ENCODE results near the gene PARD3.
"Not testable (repeated sequence)": the region's sequence is repeated elsewhere in the genome, so short reads cannot be mapped to it uniquely, and the experiment has no call there.

Gene PARD3

DNA sequence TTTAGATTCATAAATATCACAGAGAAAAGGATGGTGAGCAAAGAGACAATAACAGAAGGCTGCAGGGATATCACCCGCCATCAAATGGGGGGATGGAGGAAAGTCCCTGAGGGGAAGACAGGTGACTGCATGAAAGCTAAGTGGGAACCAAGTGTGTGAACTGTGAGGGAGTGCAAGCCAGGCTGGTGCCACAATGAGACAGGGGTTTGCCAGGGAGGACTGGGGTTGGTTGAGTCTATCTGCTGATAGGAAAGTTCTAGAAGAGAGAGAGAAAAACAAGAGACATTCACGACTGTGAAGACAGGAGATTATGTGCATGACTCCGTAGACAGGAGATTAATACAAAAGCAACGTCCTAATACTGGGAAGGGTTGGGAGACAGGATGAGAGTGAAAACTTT, 376.4 kb downstream of the PARD3 start:
- Mint-ChIP-seq H3K4me1 (ENCODE audit: low read depth) (no peaks in the 10 kb centered on the region), H3K9me3 (ENCODE audit: low read depth) (no peaks in the 10 kb centered on the region), H3K36me3 (no peaks in the 10 kb centered on the region), H3K27me3 (no peaks in the 10 kb centered on the region), H3K27ac (no peak overlapping the region), H3K4me3 (no peak overlapping the region)

GRCh38 chr10:34437906-34438305, 377.2 kb downstream of the PARD3 start:
- Mint-ChIP-seq H3K4me1 (ENCODE audit: low read depth) (no peaks in the 10 kb centered on the region), H3K4me3 (no peak overlapping the region), H3K36me3 (no peaks in the 10 kb centered on the region), H3K9me3 (ENCODE audit: low read depth) (no peaks in the 10 kb centered on the region), H3K27ac (no peak overlapping the region), H3K27me3 (no peaks in the 10 kb centered on the region)

GRCh38 chr10:34434119-34434594, 380.9 kb downstream of the PARD3 start:
- no peak overlapping the region for H3K4me3 Mint-ChIP-seq

DNA sequence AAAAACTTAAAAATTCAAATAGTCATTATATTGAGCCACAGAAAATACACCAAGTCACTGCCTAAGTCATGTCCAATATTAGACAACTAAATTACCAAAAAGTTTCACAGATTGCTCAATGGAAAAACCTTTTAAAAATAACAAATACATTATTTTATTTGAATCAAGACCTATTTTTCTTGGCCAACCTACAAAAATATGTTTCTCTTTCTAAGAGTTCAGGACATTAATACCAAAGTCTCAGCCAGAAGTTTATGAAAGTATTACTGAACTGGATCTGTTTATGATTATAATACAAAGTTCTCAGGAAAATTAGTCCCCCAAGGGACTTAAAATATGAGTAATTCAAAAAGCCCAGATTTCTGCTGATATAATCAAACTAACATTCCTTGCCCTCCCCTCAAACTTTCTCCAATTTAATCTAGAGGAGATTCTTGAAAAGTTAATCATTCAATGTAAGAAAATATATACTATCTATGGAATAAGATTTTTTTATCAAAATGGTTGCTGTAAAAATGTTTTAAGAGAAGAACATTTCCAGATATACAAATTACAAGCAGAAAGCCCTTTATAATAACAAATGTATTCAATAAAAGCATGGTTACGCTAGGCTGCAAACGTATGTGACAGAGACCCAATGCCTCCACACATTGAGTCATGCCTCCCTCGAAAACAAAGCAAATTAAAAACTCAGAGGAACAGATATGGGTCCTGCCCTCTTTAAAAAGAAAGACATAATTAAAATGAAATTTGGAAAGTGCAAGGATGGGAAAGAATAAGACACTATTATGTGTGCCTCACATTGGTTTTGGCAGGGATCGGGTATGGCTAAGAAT, 381.6 kb downstream of the PARD3 start:
- Mint-ChIP-seq H3K27ac (no peak overlapping the region), H3K4me1 (ENCODE audit: low read depth) (no peaks in the 10 kb centered on the region), H3K27me3 (no peaks in the 10 kb centered on the region), H3K4me3 (no peak overlapping the region), H3K9me3 (ENCODE audit: low read depth) (no peaks in the 10 kb centered on the region), H3K36me3 (no peaks in the 10 kb centered on the region)

More at GRCh38 chr10:34434119-34434594, 380.9 kb downstream of the PARD3 start:
- no peaks in the 10 kb centered on the region for H3K27me3 Mint-ChIP-seq
- no peaks in the 10 kb centered on the region for H3K36me3 Mint-ChIP-seq
- no peaks in the 10 kb centered on the region for H3K9me3 Mint-ChIP-seq (ENCODE audit: low read depth)
- no peak overlapping the region for H3K27ac Mint-ChIP-seq
- H3K4me1 Mint-ChIP-seq (ENCODE audit: low read depth), result no peaks in the 10 kb centered on the region

DNA sequence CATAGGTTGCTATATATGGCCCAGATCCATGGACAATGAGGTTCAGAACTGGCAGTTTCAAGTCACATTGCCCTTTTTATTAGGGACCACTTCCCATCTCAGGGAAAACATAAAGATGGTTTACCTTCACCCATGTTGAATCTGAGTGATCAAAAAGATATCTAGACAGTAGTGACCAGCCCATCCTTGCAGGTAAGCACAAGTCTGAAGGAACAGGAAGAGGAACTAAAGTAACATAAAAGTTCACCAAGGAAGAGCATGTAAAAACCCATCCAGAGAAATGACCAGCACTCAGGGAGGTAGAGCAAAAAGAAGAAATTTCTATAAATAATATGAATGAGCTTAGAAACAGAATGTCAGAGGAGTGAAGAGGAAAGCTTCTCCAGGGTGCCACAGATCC, 382.5 kb downstream of the PARD3 start:
- H3K36me3 Mint-ChIP-seq, result no peaks in the 10 kb centered on the region
- H3K27ac Mint-ChIP-seq, result no peak overlapping the region
- no peaks in the 10 kb centered on the region for H3K27me3 Mint-ChIP-seq
- H3K9me3 Mint-ChIP-seq (ENCODE audit: low read depth), result no peaks in the 10 kb centered on the region
- no peak overlapping the region for H3K4me3 Mint-ChIP-seq
- H3K4me1 Mint-ChIP-seq (ENCODE audit: low read depth), result no peaks in the 10 kb centered on the region

DNA sequence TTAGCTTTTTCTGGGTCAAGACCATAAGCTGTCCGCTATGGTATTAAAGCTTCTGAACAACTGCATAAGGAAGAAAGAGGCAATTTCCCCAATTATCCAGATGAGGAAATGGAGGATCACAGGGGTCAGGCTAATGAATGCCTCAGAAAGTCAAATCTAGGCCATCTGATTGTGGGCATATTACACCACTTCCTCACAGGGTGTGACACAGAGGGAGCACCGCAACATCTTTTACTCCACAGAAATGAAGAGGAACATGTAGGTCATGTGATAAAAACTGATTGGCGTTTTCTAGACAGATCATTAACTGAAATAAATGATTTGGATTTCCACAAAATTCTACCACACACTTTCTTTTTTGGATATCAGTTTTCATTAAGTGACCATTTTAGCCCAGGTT, 384.4 kb downstream of the PARD3 start:
- no peak overlapping the region for H3K27ac Mint-ChIP-seq
- no peaks in the 10 kb centered on the region for H3K36me3 Mint-ChIP-seq
- no peaks in the 10 kb centered on the region for H3K9me3 Mint-ChIP-seq (ENCODE audit: low read depth)
- H3K27me3 Mint-ChIP-seq, result no peaks in the 10 kb centered on the region
- no peak overlapping the region for H3K4me3 Mint-ChIP-seq
- no peaks in the 10 kb centered on the region for H3K4me1 Mint-ChIP-seq (ENCODE audit: low read depth)

GRCh38 chr10:34428501-34428900, 386.6 kb downstream of the PARD3 start:
- H3K4me3 Mint-ChIP-seq, result no peak overlapping the region
- H3K9me3 Mint-ChIP-seq (ENCODE audit: low read depth), result no peaks in the 10 kb centered on the region
- no peaks in the 10 kb centered on the region for H3K4me1 Mint-ChIP-seq (ENCODE audit: low read depth)

GRCh38 chr10:34427911-34428216, 387.2 kb downstream of the PARD3 start:
- no peaks in the 10 kb centered on the region for H3K9me3 Mint-ChIP-seq (ENCODE audit: low read depth)
- H3K27me3 Mint-ChIP-seq, result no peaks in the 10 kb centered on the region
- no peak overlapping the region for H3K4me3 Mint-ChIP-seq
- no peaks in the 10 kb centered on the region for H3K4me1 Mint-ChIP-seq (ENCODE audit: low read depth)
- H3K36me3 Mint-ChIP-seq, result no peaks in the 10 kb centered on the region
- H3K27ac Mint-ChIP-seq, result no peak overlapping the region

More at GRCh38 chr10:34428501-34428900, 386.6 kb downstream of the PARD3 start:
- Mint-ChIP-seq H3K27me3 (no peaks in the 10 kb centered on the region), H3K27ac (no peak overlapping the region), H3K36me3 (no peaks in the 10 kb centered on the region)

GRCh38 chr10:34427158-34427910, 387.8 kb downstream of the PARD3 start:
- H3K27ac Mint-ChIP-seq; H3K4me1 Mint-ChIP-seq (ENCODE audit: low read depth); H3K9me3 Mint-ChIP-seq (ENCODE audit: low read depth); H3K4me3 Mint-ChIP-seq; H3K36me3 Mint-ChIP-seq; H3K27me3 Mint-ChIP-seq: not testable (repeated sequence)

- not testable (repeated sequence) for H3K4me1 Mint-ChIP-seq (ENCODE audit: low read depth); H3K9me3 Mint-ChIP-seq (ENCODE audit: low read depth); H3K4me3 Mint-ChIP-seq; H3K36me3 Mint-ChIP-seq; H3K27me3 Mint-ChIP-seq; H3K27ac Mint-ChIP-seq
Measured at GRCh38 chr10:34426538-34427157, 388.4 kb downstream of the PARD3 start.

- Mint-ChIP-seq H3K9me3 (ENCODE audit: low read depth) (no peaks in the 10 kb centered on the region), H3K4me3 (no peak overlapping the region), H3K4me1 (ENCODE audit: low read depth) (no peaks in the 10 kb centered on the region), H3K27ac (no peak overlapping the region), H3K27me3 (no peaks in the 10 kb centered on the region), H3K36me3 (no peaks in the 10 kb centered on the region)
Measured at GRCh38 chr10:34426041-34426440, 389.1 kb downstream of the PARD3 start.

DNA sequence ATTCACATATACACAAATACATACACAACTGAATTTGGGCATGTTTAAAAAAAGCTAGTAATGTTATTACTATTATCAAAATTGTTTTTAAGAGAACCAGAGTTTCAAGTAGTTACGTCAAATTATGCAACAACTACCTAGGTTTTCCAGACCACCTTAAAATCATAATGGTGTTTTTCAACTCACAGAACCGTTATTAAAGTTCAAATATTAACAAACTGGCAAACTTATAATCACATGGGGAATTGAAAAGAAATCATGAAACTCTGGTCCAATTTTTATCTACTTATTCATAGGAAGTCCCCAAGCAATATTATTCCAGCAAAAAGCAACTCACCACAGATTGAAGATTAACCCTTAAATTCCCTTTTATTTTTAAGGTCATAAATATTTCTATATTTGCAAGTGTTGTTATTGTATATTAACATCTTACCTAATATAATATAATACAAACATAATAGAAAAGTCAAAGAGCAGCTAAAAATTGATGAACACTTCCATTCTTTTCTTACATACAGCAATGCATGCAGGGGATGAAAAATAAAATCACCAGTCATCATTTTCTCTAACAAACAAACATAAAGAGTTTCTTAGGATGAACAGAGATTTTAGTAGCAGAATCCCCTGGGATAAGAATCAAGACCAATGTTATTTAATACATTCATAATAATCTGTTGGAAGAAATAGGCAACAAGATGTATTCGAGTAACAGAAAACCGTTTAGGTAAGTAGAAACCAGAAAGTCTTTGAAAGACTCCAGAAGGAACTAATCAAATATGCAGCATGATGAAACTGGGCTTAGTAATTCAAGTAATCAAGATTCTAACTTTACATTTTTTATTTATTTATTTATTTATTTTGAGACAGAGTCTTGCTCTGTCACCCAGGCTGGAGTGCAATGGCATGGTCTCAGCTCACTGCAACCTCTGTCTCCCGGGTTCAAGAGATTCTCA, 391.1 kb downstream of the PARD3 start:
- Mint-ChIP-seq H3K4me3 (no peak overlapping the region), H3K36me3 (no peaks in the 10 kb centered on the region), H3K27me3 (no peaks in the 10 kb centered on the region), H3K9me3 (ENCODE audit: low read depth) (no peaks in the 10 kb centered on the region), H3K4me1 (ENCODE audit: low read depth) (no peaks in the 10 kb centered on the region), H3K27ac (no peak overlapping the region)

GRCh38 chr10:34420795-34421194, 394.3 kb downstream of the PARD3 start:
- H3K4me1 Mint-ChIP-seq (ENCODE audit: low read depth), result no peaks in the 10 kb centered on the region
- H3K36me3 Mint-ChIP-seq, result no peaks in the 10 kb centered on the region
- no peaks in the 10 kb centered on the region for H3K27me3 Mint-ChIP-seq
- no peak overlapping the region for H3K27ac Mint-ChIP-seq
- no peak overlapping the region for H3K4me3 Mint-ChIP-seq
- H3K9me3 Mint-ChIP-seq (ENCODE audit: low read depth), result no peaks in the 10 kb centered on the region

DNA sequence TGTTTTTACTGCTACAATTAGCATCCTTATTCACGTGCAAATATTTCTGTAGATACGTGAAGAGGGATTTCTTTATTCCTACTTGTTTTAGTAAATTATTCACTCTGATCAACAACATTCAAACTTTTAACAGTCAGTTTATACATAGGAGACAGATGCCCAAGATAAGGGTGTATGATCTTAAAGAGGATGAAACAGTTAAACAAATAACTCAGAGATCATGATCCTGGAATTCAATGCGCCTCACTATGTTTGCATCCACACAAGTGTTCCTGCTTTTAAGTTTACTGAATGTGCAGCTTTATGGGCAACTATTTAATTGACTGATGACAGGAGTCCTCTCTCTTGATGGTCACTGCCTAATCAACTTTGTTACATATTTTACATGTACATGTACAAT, 394.8 kb downstream of the PARD3 start:
- Mint-ChIP-seq H3K27ac (no peak overlapping the region), H3K27me3 (no peaks in the 10 kb centered on the region), H3K4me1 (ENCODE audit: low read depth) (no peaks in the 10 kb centered on the region), H3K36me3 (no peaks in the 10 kb centered on the region), H3K9me3 (ENCODE audit: low read depth) (no peaks in the 10 kb centered on the region), H3K4me3 (no peak overlapping the region)
